Endodermal cell (in vitro differentiated cells): ENCODE results near the gene USP13. TPM values are rescaled to one million over a fixed set of nuclear protein-coding genes. Genes with fewer than 3 reads are reported as not detected.

ENCODE experiments used
- DNase-seq: peaks from one replicate; pipeline ENCODE4 v3.0.0-alpha.2; 2017
- H3K27ac ChIP-seq: 2 replicates; pipeline ENCODE4 v1.5.1; 2013; ENCODE audit warnings: mild to moderate bottlenecking, low read depth, low read length, moderate library complexity
- H3K27me3 ChIP-seq: 2 replicates; pipeline ENCODE4 v1.6.1; 2013; ENCODE audit warnings: mild to moderate bottlenecking, low read length, moderate library complexity; ENCODE audit not compliant: insufficient read depth, control insufficient read depth, poor library complexity, severe bottlenecking
- H3K36me3 ChIP-seq: 2 replicates; pipeline ENCODE4 v1.7.0; 2013; ENCODE audit warnings: mild to moderate bottlenecking, low read length, moderate library complexity; ENCODE audit not compliant: control insufficient read depth, insufficient read depth
- H3K4me1 ChIP-seq: one replicate; pipeline ENCODE4 v1.7.0; 2013; ENCODE audit warnings: low read length; ENCODE audit not compliant: control insufficient read depth, insufficient read depth
- H3K4me3 ChIP-seq: 2 replicates; pipeline ENCODE4 v1.5.1; 2013; ENCODE audit warnings: mild to moderate bottlenecking, low read length, moderate library complexity
- H3K9ac ChIP-seq: 2 replicates; pipeline ENCODE4 v1.6.1; 2013; ENCODE audit warnings: mild to moderate bottlenecking, low read length, moderate library complexity; ENCODE audit not compliant: poor library complexity, severe bottlenecking; ENCODE audit errors: extremely low read depth
- H3K9me3 ChIP-seq: 2 replicates; pipeline ENCODE4 v1.6.1; 2013; ENCODE audit warnings: mild to moderate bottlenecking, low read length, moderate library complexity; ENCODE audit not compliant: control insufficient read depth
- H3K27ac Mint-ChIP-seq: 2 replicates; pipeline ENCODE4 v1.8.0; 2020; ENCODE audit warnings: mixed read lengths
- H3K27me3 Mint-ChIP-seq: 2 replicates; pipeline ENCODE4 v1.8.0; 2021; ENCODE audit warnings: mild to moderate bottlenecking, mixed read lengths; ENCODE audit not compliant: insufficient read depth
- H3K36me3 Mint-ChIP-seq: 2 replicates; pipeline ENCODE4 v1.8.0; 2020; ENCODE audit warnings: low read depth, mixed read lengths
- H3K4me1 Mint-ChIP-seq: 2 replicates; pipeline ENCODE4 v1.8.0; 2020; ENCODE audit warnings: mixed read lengths
- H3K4me3 Mint-ChIP-seq: 2 replicates; pipeline ENCODE4 v1.8.0; 2020; ENCODE audit warnings: mild to moderate bottlenecking, moderate library complexity, mixed read lengths
- H3K9me3 Mint-ChIP-seq: 2 replicates; pipeline ENCODE4 v1.8.0; 2020; ENCODE audit warnings: mild to moderate bottlenecking, mixed read lengths
- CTCF ChIP-seq: fragments of 200-600 bp; sonication (generic); conservative IDR thresholded peaks from 2 replicates; pipeline ENCODE4 v1.5.0; 2021; ENCODE audit warnings: antibody characterized with exemption, mild to moderate bottlenecking
- WGBS, 2 experiments: methylation state at CpG; one replicate each; pipeline versions ENCODE4 v1.1.5 to v1.1.7; 2013; ENCODE audit warnings: missing lambda C conversion rate in 2 of 2, mixed read lengths in 1 of 2; ENCODE audit not compliant: insufficient coverage in 1 of 2, insufficient read length in 1 of 2; 5-methylcytosine and 5-hydroxymethylcytosine counted together
- total RNA-seq, 2 donors: library from RNA; stranded (reverse); fragmentation: NEBNext Ultra II Directional in 1 of 2; extraction: Animal tissue kit (Norgen Biotek cat#: 25700) in 1 of 2; gene quantifications; 2 replicates in 1 of 2; 3 replicates in 1 of 2; pipeline ENCODE4 v1.2.1, GENCODE V29; 2021

USP13 gene
- total RNA-seq, 2 donors from 2014 or later: 24.7 to 25.5 TPM

GRCh38 chr3:179738998-179739397 is 86.2 kb downstream of the USP13 start:
- peaks cover 43% of the 10 kb centered on the region for H3K36me3 ChIP-seq
- WGBS, 2 experiments: 97 to 100% methylated on average over 2 to 6 of the region's 6 CpGs
- Mint-ChIP-seq H3K9me3 (no peaks in the 10 kb centered on the region), H3K36me3 (peaks cover 33% of the 10 kb centered on the region), H3K27ac (peak overlapping the region; percentile 28), H3K4me1 (no peaks in the 10 kb centered on the region), H3K27me3 (no peaks in the 10 kb centered on the region), H3K4me3 (no peak overlapping the region)
- no peak overlapping the region for H3K27ac ChIP-seq
- no peak for TF ChIP-seq CTCF
- H3K27me3 ChIP-seq: no peaks in the 10 kb centered on the region
- H3K9me3 ChIP-seq: no peaks in the 10 kb centered on the region
- no peak for DNase-seq
- H3K9ac ChIP-seq: no peak overlapping the region
- H3K4me1 ChIP-seq: no peaks in the 10 kb centered on the region
- no peak overlapping the region for H3K4me3 ChIP-seq

DNA sequence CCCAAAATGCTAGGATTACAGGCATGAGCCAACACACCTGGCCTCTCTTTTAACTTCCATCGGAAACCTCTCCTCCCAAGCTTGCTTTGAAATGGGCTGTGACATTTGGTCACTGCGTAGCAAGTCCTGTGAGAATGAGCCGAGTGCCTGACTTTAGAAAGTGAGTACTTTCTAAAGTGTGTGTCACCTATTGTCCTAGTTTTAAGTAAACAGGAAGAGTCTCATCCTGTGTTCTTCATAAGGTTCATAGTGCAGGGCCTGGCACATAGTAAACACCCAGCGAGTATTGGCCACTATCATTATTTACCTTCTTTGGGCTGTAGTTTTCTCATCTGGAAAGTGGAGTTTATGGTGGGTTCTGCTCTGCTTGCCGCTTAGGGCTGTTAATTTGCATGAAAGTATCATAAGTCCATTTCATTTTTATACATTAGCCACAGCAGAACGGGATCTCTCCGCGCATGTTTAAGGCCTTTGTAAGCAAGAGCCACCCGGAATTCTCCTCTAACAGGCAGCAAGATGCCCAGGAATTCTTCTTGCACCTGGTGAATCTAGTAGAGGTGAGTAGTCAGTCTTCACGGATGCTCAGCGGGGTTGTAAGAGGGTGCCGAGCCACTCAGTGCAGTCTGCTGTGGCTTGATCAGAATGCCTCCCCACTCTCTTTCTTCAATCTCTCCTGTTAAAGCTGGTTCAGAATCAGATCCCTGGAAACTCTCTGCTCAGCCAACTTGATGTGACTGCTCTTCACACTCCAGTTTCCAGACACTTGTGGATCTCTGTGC is 87.2 kb downstream of the USP13 start:
- H3K27ac Mint-ChIP-seq: no peak overlapping the region
- Histone ChIP-seq H3K9ac (no peak overlapping the region), H3K36me3 (peaks cover 48% of the 10 kb centered on the region), H3K4me1 (no peaks in the 10 kb centered on the region), H3K9me3 (no peaks in the 10 kb centered on the region), H3K27me3 (no peaks in the 10 kb centered on the region), H3K27ac (no peak overlapping the region), H3K4me3 (no peak overlapping the region)
- H3K4me1 Mint-ChIP-seq: no peaks in the 10 kb centered on the region
- no peak for DNase-seq
- 96% methylated on average over 9 to 12 of the region's 12 CpGs for WGBS, 2 experiments
- TF ChIP-seq CTCF: no peak
- no peaks in the 10 kb centered on the region for H3K27me3 Mint-ChIP-seq
- H3K4me3 Mint-ChIP-seq: no peak overlapping the region
- H3K36me3 Mint-ChIP-seq: peaks cover 41% of the 10 kb centered on the region
- no peaks in the 10 kb centered on the region for H3K9me3 Mint-ChIP-seq

DNA sequence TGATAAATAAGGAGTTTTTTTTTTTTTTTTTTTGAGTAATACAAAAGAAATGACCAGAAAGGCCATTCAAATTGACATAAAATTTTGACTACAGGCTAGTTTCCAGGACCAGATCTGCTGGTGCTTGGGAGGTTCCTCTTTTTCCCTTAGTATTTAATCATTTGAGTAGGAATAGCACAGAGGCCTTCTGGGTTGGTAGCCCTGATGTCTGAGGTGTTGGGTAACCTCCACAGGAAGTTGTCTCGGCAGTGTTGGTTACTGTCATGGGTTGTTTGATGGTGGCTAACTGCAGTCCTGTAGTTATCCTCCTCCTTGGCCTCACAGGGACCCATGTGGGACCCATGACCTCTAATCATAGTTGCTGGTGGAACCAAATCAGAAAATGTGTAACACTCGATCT is 91.1 kb downstream of the USP13 start:
- H3K36me3 ChIP-seq: peaks cover 30% of the 10 kb centered on the region
- no peak overlapping the region for H3K27ac Mint-ChIP-seq
- no peak overlapping the region for H3K4me3 Mint-ChIP-seq
- WGBS, 2 experiments: 92% methylated on average over 2 of the region's 2 CpGs; no CpG with 5 or more reads in 1 of the 2 experiments
- no peaks in the 10 kb centered on the region for H3K27me3 Mint-ChIP-seq
- no peaks in the 10 kb centered on the region for H3K9me3 Mint-ChIP-seq
- no peak overlapping the region for H3K9ac ChIP-seq
- no peaks in the 10 kb centered on the region for H3K27me3 ChIP-seq
- no peaks in the 10 kb centered on the region for H3K9me3 ChIP-seq
- TF ChIP-seq CTCF: no peak
- no peak overlapping the region for H3K4me3 ChIP-seq
- H3K4me1 ChIP-seq: no peaks in the 10 kb centered on the region
- H3K36me3 Mint-ChIP-seq: peaks cover 39% of the 10 kb centered on the region
- no peaks in the 10 kb centered on the region for H3K4me1 Mint-ChIP-seq
- H3K27ac ChIP-seq: no peak overlapping the region
- DNase-seq: no peak
